Fibroblast of the aortic adventitia (primary cell): ENCODE results near the gene CD180. TPM values are rescaled to one million over a fixed set of nuclear protein-coding genes. Genes with fewer than 3 reads are reported as not detected.

ENCODE experiments used
- DNase-seq: peaks from one replicate; pipeline ENCODE4 v3.0.0-alpha.2; 2010; ENCODE audit warnings: low read depth
- H3K4me3 ChIP-seq: 2 replicates; pipeline ENCODE4 v1.5.1; 2011; ENCODE audit warnings: low read depth, mild to moderate bottlenecking, control low read depth, low read length, moderate library complexity
- CTCF ChIP-seq: IDR thresholded peaks from 2 replicates; pipeline ENCODE4 v1.5.1; 2011; ENCODE audit warnings: mild to moderate bottlenecking, low read length, control low read depth, inconsistent platforms; ENCODE audit not compliant: insufficient read depth
- total RNA-seq: library from RNA; depleted of rRNA; stranded (reverse); fragments of >200 nt; gene quantifications from 2 replicates; pipeline ENCODE4 v1.2.3, GENCODE V29; 2012; ENCODE audit warnings: low replicate concordance

Gene CD180
- total RNA-seq, 1 donor: 0.09 TPM

- no peak for TF ChIP-seq CTCF
- H3K4me3 ChIP-seq: no peak overlapping the region
These were observed 26.6 kb upstream of the CD180 start for GRCh38 chr5:67223211-67223610.

GRCh38 chr5:67222243-67223025, 25.8 kb upstream of the CD180 start:
- no peak for DNase-seq
- TF ChIP-seq CTCF: no peak

More at GRCh38 chr5:67223211-67223610, 26.6 kb upstream of the CD180 start:
- no peak for DNase-seq

GRCh38 chr5:67221487-67222242, 25.1 kb upstream of the CD180 start:
- H3K4me3 ChIP-seq: no peak overlapping the region
- no peak for TF ChIP-seq CTCF
- no peak for DNase-seq

More at GRCh38 chr5:67222243-67223025, 25.8 kb upstream of the CD180 start:
- H3K4me3 ChIP-seq: no peak overlapping the region

- TF ChIP-seq CTCF: no peak
- DNase-seq: no peak
These were observed 20.0 kb upstream of the CD180 start for GRCh38 chr5:67216564-67216963.

GRCh38 chr5:67215519-67216471, 19.2 kb upstream of the CD180 start:
- DNase-seq: peak; percentile 15
- TF ChIP-seq CTCF: no peak
- H3K4me3 ChIP-seq: no peak overlapping the region

More at GRCh38 chr5:67216564-67216963, 20.0 kb upstream of the CD180 start:
- no peak overlapping the region for H3K4me3 ChIP-seq

- TF ChIP-seq CTCF: no peak
- DNase-seq: no peak
- H3K4me3 ChIP-seq: no peak overlapping the region
These were observed 18.3 kb upstream of the CD180 start for GRCh38 chr5:67214707-67215447.
